ENCODE data around the gene KRR1. TPM values are rescaled to one million over a fixed set of nuclear protein-coding genes. Genes with fewer than 3 reads are reported as not detected.

KRR1 gene
- polyA plus RNA-seq, 1 of the 3 experiments (the other 2 are of a cell fraction), result 13.8 TPM

DNA sequence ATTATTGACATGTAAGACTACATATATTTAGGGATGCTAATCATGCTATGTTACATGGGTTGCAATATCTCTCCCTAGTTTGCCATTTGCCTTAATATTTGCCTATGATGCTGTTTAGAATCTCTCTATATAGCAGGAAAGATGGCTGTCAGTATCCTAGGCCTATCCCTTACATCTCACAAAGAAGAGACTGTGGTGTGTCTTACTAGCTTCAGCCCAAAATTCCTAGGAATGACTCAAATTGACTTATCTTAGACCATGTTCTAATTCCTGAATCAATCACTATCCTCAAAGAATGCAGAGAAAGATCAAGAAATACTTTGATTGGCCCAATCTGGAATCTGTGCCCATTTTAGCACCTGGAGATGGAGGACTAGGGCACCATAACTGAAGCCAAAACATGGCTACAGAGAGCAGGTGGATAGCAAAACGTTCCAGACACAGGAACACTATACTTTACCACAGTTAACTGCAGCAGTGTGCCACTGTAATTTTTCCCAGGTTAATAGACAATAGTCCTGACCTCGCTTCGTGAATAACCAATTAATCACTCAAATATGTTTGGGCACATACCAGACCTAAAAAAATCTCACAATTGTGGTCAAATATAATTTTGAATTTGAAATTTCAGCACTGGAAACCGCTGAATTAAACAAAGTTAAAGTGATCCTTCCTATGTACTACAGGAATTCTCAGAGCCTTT, 63.6 kb downstream of the KRR1 start:
- DNase-seq, result no peak
- Histone ChIP-seq H3K36me3 (replicated peaks in 1 of 2; ENCODE audit: control insufficient read depth in 1 of 2, insufficient read depth in 2 of 2, low read length in 1 of 2) (no peaks in the 10 kb centered on the region), H2AFZ (ENCODE audit: low read depth) (no peak overlapping the region), H3K9me2 (no peaks in the 10 kb centered on the region), H3K9me3 (no peaks in the 10 kb centered on the region), H3K27me3 (ENCODE audit: insufficient read depth) (no peaks in the 10 kb centered on the region), H3K9ac (peak overlapping the region; percentile 52), H3K4me2 (0 out of 2 replicates have a peak overlapping the region, but pooled peaks have one; percentile 37), H4K20me1 (ENCODE audit: insufficient read depth) (no peaks in the 10 kb centered on the region), H3F3A (replicated peaks; ENCODE audit: insufficient read depth) (peaks cover 20% of the 10 kb centered on the region), H3K4me1 (ENCODE audit: control insufficient read depth in 1 of 2, insufficient read depth in 2 of 2, low read depth in 1 of 2, low read length in 1 of 2) (peaks cover 0 to 27% of the 10 kb centered on the region in 2 experiments; a peak in 2 of 4 replicates), H3K27ac (ENCODE audit: low read depth in 2 of 2, low read length in 1 of 2) (peak overlapping the region; percentile 22 to 79; a peak in 3 of 4 replicates), H3K4me3 (ENCODE audit: low read depth in 2 of 2, low read length in 1 of 2) (no peak overlapping the region), H3K79me2 (ENCODE audit: insufficient read depth) (no peaks in the 10 kb centered on the region)
- TF ChIP-seq, protein P1, sequence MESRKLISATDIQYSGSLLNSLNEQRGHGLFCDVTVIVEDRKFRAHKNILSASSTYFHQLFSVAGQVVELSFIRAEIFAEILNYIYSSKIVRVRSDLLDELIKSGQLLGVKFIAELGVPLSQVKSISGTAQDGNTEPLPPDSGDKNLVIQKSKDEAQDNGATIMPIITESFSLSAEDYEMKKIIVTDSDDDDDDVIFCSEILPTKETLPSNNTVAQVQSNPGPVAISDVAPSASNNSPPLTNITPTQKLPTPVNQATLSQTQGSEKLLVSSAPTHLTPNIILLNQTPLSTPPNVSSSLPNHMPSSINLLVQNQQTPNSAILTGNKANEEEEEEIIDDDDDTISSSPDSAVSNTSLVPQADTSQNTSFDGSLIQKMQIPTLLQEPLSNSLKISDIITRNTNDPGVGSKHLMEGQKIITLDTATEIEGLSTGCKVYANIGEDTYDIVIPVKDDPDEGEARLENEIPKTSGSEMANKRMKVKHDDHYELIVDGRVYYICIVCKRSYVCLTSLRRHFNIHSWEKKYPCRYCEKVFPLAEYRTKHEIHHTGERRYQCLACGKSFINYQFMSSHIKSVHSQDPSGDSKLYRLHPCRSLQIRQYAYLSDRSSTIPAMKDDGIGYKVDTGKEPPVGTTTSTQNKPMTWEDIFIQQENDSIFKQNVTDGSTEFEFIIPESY (IDR thresholded peaks at IDR 0.05; ENCODE audit: borderline replicate concordance, low read depth), result no peak
- TF ChIP-seq, protein P2, sequence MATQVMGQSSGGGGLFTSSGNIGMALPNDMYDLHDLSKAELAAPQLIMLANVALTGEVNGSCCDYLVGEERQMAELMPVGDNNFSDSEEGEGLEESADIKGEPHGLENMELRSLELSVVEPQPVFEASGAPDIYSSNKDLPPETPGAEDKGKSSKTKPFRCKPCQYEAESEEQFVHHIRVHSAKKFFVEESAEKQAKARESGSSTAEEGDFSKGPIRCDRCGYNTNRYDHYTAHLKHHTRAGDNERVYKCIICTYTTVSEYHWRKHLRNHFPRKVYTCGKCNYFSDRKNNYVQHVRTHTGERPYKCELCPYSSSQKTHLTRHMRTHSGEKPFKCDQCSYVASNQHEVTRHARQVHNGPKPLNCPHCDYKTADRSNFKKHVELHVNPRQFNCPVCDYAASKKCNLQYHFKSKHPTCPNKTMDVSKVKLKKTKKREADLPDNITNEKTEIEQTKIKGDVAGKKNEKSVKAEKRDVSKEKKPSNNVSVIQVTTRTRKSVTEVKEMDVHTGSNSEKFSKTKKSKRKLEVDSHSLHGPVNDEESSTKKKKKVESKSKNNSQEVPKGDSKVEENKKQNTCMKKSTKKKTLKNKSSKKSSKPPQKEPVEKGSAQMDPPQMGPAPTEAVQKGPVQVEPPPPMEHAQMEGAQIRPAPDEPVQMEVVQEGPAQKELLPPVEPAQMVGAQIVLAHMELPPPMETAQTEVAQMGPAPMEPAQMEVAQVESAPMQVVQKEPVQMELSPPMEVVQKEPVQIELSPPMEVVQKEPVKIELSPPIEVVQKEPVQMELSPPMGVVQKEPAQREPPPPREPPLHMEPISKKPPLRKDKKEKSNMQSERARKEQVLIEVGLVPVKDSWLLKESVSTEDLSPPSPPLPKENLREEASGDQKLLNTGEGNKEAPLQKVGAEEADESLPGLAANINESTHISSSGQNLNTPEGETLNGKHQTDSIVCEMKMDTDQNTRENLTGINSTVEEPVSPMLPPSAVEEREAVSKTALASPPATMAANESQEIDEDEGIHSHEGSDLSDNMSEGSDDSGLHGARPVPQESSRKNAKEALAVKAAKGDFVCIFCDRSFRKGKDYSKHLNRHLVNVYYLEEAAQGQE (IDR thresholded peaks at IDR 0.05; ENCODE audit: low read depth, low read length), result no peak
- TF ChIP-seq MEF2A (IDR thresholded peaks at IDR 0.05; ENCODE audit: borderline replicate concordance, low read depth), result 0 out of 2 replicates have a peak, but pooled peaks have one; percentile 17
- TF ChIP-seq, protein P3, sequence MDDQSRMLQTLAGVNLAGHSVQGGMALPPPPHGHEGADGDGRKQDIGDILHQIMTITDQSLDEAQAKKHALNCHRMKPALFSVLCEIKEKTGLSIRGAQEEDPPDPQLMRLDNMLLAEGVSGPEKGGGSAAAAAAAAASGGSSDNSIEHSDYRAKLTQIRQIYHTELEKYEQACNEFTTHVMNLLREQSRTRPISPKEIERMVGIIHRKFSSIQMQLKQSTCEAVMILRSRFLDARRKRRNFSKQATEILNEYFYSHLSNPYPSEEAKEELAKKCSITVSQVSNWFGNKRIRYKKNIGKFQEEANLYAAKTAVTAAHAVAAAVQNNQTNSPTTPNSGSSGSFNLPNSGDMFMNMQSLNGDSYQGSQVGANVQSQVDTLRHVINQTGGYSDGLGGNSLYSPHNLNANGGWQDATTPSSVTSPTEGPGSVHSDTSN (IDR thresholded peaks at IDR 0.05), result 0 out of 2 replicates have a peak, but pooled peaks have one; percentile 7
- WGBS (ENCODE audit: low lambda C conversion rate), result 56% methylated on average over 4 of the region's 4 CpGs
- CTCF ChIA-PET, result interaction anchor here (1.2 kb wide), 1 partner anchor 37 kb away, joined by 4 read pairs; no protein-coding TSS in a partner anchor
- POLR2A ChIA-PET, result no interaction called here

DNA sequence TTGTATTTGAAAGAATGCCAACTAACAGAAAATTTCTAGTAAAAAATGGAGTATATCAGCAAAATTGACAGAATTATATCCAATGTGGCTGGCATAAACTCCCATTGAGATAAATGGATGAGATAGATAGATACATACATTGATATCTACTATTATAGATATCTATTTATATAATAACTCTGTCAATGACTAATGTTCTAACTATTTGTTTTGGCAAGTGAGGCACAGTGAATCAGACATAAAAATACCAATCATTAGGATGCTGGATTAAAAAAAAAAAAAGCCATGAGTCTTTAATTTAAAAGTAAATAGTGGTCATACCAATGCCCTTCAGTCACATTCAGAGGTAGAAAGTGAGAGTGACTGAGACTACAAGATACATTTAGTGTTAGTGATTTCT, 64.6 kb downstream of the KRR1 start:
- no peak for DNase-seq
- Histone ChIP-seq H3K27ac (ENCODE audit: low read depth in 2 of 2, low read length in 1 of 2) (peak overlapping the region; percentile 16 to 79; a peak in 3 of 4 replicates), H2AFZ (ENCODE audit: low read depth) (no peak overlapping the region), H3K79me2 (ENCODE audit: insufficient read depth) (no peaks in the 10 kb centered on the region), H3K36me3 (replicated peaks in 1 of 2; ENCODE audit: control insufficient read depth in 1 of 2, insufficient read depth in 2 of 2, low read length in 1 of 2) (no peaks in the 10 kb centered on the region), H3K27me3 (ENCODE audit: insufficient read depth) (no peaks in the 10 kb centered on the region), H3K4me3 (ENCODE audit: low read depth in 2 of 2, low read length in 1 of 2) (no peak overlapping the region), H3K4me1 (ENCODE audit: control insufficient read depth in 1 of 2, insufficient read depth in 2 of 2, low read depth in 1 of 2, low read length in 1 of 2) (peaks cover 0 to 27% of the 10 kb centered on the region in 2 experiments; a peak in 2 of 4 replicates), H3K4me2 (0 out of 2 replicates have a peak overlapping the region, but pooled peaks have one; percentile 37), H4K20me1 (ENCODE audit: insufficient read depth) (no peaks in the 10 kb centered on the region), H3K9ac (peak overlapping the region; percentile 52), H3K9me2 (no peaks in the 10 kb centered on the region), H3K9me3 (no peaks in the 10 kb centered on the region), H3F3A (replicated peaks; ENCODE audit: insufficient read depth) (peaks cover 20% of the 10 kb centered on the region)
- POLR2A ChIA-PET, result no interaction called here
- CTCF ChIA-PET, result interaction anchor here (1.1 to 1.2 kb wide), 2 partner anchors 14 to 38 kb away, joined by 3 to 4 read pairs; no protein-coding TSS in a partner anchor
- TF ChIP-seq, protein P4, sequence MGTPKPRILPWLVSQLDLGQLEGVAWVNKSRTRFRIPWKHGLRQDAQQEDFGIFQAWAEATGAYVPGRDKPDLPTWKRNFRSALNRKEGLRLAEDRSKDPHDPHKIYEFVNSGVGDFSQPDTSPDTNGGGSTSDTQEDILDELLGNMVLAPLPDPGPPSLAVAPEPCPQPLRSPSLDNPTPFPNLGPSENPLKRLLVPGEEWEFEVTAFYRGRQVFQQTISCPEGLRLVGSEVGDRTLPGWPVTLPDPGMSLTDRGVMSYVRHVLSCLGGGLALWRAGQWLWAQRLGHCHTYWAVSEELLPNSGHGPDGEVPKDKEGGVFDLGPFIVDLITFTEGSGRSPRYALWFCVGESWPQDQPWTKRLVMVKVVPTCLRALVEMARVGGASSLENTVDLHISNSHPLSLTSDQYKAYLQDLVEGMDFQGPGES (IDR thresholded peaks at IDR 0.05; ENCODE audit: low read depth, low read length), result no peak
- TF ChIP-seq MXI1 (IDR thresholded peaks at IDR 0.05; ENCODE audit: low read depth, low read length) (no peak), FOXJ3 (CRISPR knock-in tag; IDR thresholded peaks at IDR 0.05) (no peak), TAF1 (IDR thresholded peaks at IDR 0.05; ENCODE audit: borderline replicate concordance, low read depth, low read length) (no peak), TEAD4 (IDR thresholded peaks at IDR 0.05; ENCODE audit: borderline replicate concordance, insufficient read depth) (peak; percentile 93), RFX5 (IDR thresholded peaks at IDR 0.05; ENCODE audit: low read length) (no peak), SIN3A (IDR thresholded peaks at IDR 0.05; ENCODE audit: borderline replicate concordance, low read depth, low read length) (no peak), RAD21 (IDR thresholded peaks at IDR 0.05; ENCODE audit: low read length) (no peak), MEF2A (IDR thresholded peaks at IDR 0.05; ENCODE audit: borderline replicate concordance, low read depth) (peak; percentile 87), EP300 (IDR thresholded peaks at IDR 0.05; ENCODE audit: borderline replicate concordance in 1 of 2, low read depth in 1 of 2, low read length in 1 of 2) (peak in 1 of 2 experiments; percentile 93; a peak in 2 of 4 replicates)
- TF ChIP-seq, protein P5, sequence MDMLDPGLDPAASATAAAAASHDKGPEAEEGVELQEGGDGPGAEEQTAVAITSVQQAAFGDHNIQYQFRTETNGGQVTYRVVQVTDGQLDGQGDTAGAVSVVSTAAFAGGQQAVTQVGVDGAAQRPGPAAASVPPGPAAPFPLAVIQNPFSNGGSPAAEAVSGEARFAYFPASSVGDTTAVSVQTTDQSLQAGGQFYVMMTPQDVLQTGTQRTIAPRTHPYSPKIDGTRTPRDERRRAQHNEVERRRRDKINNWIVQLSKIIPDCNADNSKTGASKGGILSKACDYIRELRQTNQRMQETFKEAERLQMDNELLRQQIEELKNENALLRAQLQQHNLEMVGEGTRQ (IDR thresholded peaks at IDR 0.05; ENCODE audit: borderline replicate concordance, low read depth, low read length), result no peak

All from SK-N-SH (cell line).